SK-N-SH (cell line): ENCODE measurements around the gene ANKS1B. TPM values are rescaled to one million over a fixed set of nuclear protein-coding genes. Genes with fewer than 3 reads are reported as not detected.

ENCODE experiments used
- CTCF ChIA-PET: fragments of 300-600, 350-600 bp; formaldehyde crosslinking; extraction: SDS; loops from one replicate; lab custom pipeline; 2021; lab: Yijun Ruan, JAX
- POLR2A ChIA-PET: fragments of 350-600 bp; sonication (Branson Sonifier 250); formaldehyde crosslinking; extraction: SDS; loops from one replicate; lab custom pipeline; 2020; ENCODE audit warnings: antibody characterized with exemption, inconsistent platforms; lab: Yijun Ruan, JAX
- DNase-seq: peaks from one replicate; pipeline ENCODE4 v3.0.0; 2012
- H2AFZ ChIP-seq: fragments of 200-600 bp; sonication (generic); 2 replicates; pipeline ENCODE4 v1.8.1; 2016; ENCODE audit warnings: antibody characterized with exemption, mild to moderate bottlenecking, low read depth
- H3F3A ChIP-seq: fragments of 200-600 bp; sonication (generic); replicated peaks from 2 replicates; pipeline ENCODE3; 2016; ENCODE audit warnings: antibody characterized with exemption, mild to moderate bottlenecking; ENCODE audit not compliant: insufficient read depth
- H3K27ac ChIP-seq, 2 experiments: fragments of 200-500 bp in 1 of 2; fragments of 200-600 bp in 1 of 2; sonication (Bioruptor generic) in 1 of 2; sonication (generic), shearing (Covaris generic) in 1 of 2; 2 replicates each; pipeline versions ENCODE4 v1.5.1 to v1.6.1; 2014 to 2016; ENCODE audit warnings: low read depth in 2 of 2, inconsistent platforms in 1 of 2, low read length in 1 of 2, mild to moderate bottlenecking in 1 of 2, mixed read lengths in 1 of 2
- H3K27me3 ChIP-seq: fragments of 200-600 bp; sonication (generic), shearing (Covaris generic); 2 replicates; pipeline ENCODE4 v1.6.1; 2016; ENCODE audit warnings: mixed run types; ENCODE audit not compliant: insufficient read depth
- H3K36me3 ChIP-seq, 2 experiments: fragments of 200-500 bp in 1 of 2; fragments of 200-600 bp in 1 of 2; sonication (Bioruptor generic) in 1 of 2; sonication (generic) in 1 of 2; replicated peaks in 1 of 2; 2 replicates each; pipeline versions ENCODE3 to v1.5.1; 2014 to 2016; ENCODE audit warnings: low read length in 1 of 2, mild to moderate bottlenecking in 1 of 2; ENCODE audit not compliant: insufficient read depth in 2 of 2, control insufficient read depth in 1 of 2
- H3K4me1 ChIP-seq, 2 experiments: fragments of 200-500 bp in 1 of 2; fragments of 200-600 bp in 1 of 2; sonication (Bioruptor generic) in 1 of 2; sonication (generic), shearing (Covaris generic) in 1 of 2; 2 replicates each; pipeline versions ENCODE4 v1.5.1 to v1.6.1; 2014 to 2016; ENCODE audit warnings: low read depth in 1 of 2, low read length in 1 of 2, mixed run types in 1 of 2; ENCODE audit not compliant: insufficient read depth in 2 of 2, control insufficient read depth in 1 of 2
- H3K4me2 ChIP-seq: fragments of 200-600 bp; sonication (generic), shearing (Covaris generic); 2 replicates; pipeline ENCODE4 v1.6.1; 2017; ENCODE audit warnings: mixed run types
- H3K4me3 ChIP-seq, 2 experiments: fragments of 200-500 bp in 1 of 2; fragments of 200-600 bp in 1 of 2; sonication (Bioruptor generic) in 1 of 2; sonication (generic), shearing (Covaris generic) in 1 of 2; 2 replicates each; pipeline versions ENCODE4 v1.5.1 to v1.8.1; 2014 to 2016; ENCODE audit warnings: low read depth in 2 of 2, inconsistent platforms in 1 of 2, low read length in 1 of 2, mild to moderate bottlenecking in 1 of 2, mixed read lengths in 1 of 2, moderate library complexity in 1 of 2
- H3K79me2 ChIP-seq: fragments of 200-600 bp; sonication (generic); 2 replicates; pipeline ENCODE4 v1.8.1; 2017; ENCODE audit warnings: mild to moderate bottlenecking; ENCODE audit not compliant: insufficient read depth
- H3K9ac ChIP-seq: fragments of 200-600 bp; sonication (generic); 2 replicates; pipeline ENCODE4 v1.6.1; 2017; ENCODE audit warnings: mixed run types
- H3K9me2 ChIP-seq: fragments of 200-600 bp; sonication (generic); 2 replicates; pipeline ENCODE4 v1.6.1; 2017; ENCODE audit warnings: mixed run types
- H3K9me3 ChIP-seq: fragments of 200-600 bp; sonication (generic); 2 replicates; pipeline ENCODE4 v1.6.1; 2017; ENCODE audit warnings: mixed run types, mild to moderate bottlenecking, moderate library complexity
- H4K20me1 ChIP-seq: fragments of 200-600 bp; sonication (generic); 2 replicates; pipeline ENCODE4 v1.6.1; 2017; ENCODE audit warnings: mild to moderate bottlenecking, mixed run types; ENCODE audit not compliant: insufficient read depth
- CHD2 ChIP-seq: fragments of 150-350 bp; IDR thresholded peaks from 2 replicates; pipeline ENCODE4 v1.6.1; 2018; ENCODE audit warnings: low read length; ENCODE audit not compliant: partially characterized antibody
- EP300 ChIP-seq, 2 experiments: IDR thresholded peaks; 2 replicates each; pipeline versions ENCODE4 v1.4.0 to v1.6.1; 2012; ENCODE audit warnings: borderline replicate concordance in 1 of 2, low read depth in 1 of 2, low read length in 1 of 2
- EZH2phosphoT487 ChIP-seq: fragments of 200-600 bp; sonication (generic); IDR thresholded peaks from 2 replicates; pipeline ENCODE4 v1.6.1; 2017; ENCODE audit warnings: low read depth, mixed run types, mild to moderate bottlenecking, antibody characterized with exemption, moderate library complexity, borderline replicate concordance
- FOSL2 ChIP-seq: IDR thresholded peaks from 2 replicates; pipeline ENCODE4 v1.4.0; 2012; ENCODE audit warnings: low read depth, mild to moderate bottlenecking, moderate library complexity, borderline replicate concordance
- JUND ChIP-seq: IDR thresholded peaks from 2 replicates; pipeline ENCODE4 v1.4.0; 2012
- NFIC ChIP-seq: IDR thresholded peaks from 2 replicates; pipeline ENCODE4 v1.4.0; 2012; ENCODE audit warnings: borderline replicate concordance
- PBX3 ChIP-seq: IDR thresholded peaks from 2 replicates; pipeline ENCODE4; 2012
- RAD21 ChIP-seq: IDR thresholded peaks from 2 replicates; pipeline ENCODE4 v1.6.1; 2012; ENCODE audit warnings: mild to moderate bottlenecking, low read length
- RXRA ChIP-seq: IDR thresholded peaks from 2 replicates; pipeline ENCODE4 v1.4.0; 2012; ENCODE audit warnings: low read depth, mild to moderate bottlenecking, borderline replicate concordance
- USF1 ChIP-seq: IDR thresholded peaks from 2 replicates; pipeline ENCODE4 v1.4.0; 2012; ENCODE audit warnings: low read depth, borderline replicate concordance
- WGBS: methylation state at CpG from one replicate; pipeline ENCODE4 v1.1.6; 2017; ENCODE audit warnings: low lambda C conversion rate; 5-methylcytosine and 5-hydroxymethylcytosine counted together
- polyA plus RNA-seq, 3 experiments: library from polyadenylated mRNA; depleted of rRNA; stranded (reverse); fragments of >200 nt; gene quantifications; 2 replicates each; pipeline ENCODE4 v1.2.3, GENCODE V29; 2012
- TF ChIP-seq, protein P1 (sequence below): fragments of 150-350 bp; IDR thresholded peaks from 2 replicates; pipeline ENCODE4 v1.6.1; 2016; ENCODE audit warnings: mild to moderate bottlenecking, low read depth, low read length
- TF ChIP-seq, protein P2 (sequence below): fragments of 150-350 bp; IDR thresholded peaks from 2 replicates; pipeline ENCODE4 v1.6.1; 2017; ENCODE audit warnings: antibody characterized with exemption, low read length, low read depth, borderline replicate concordance

The ANKS1B gene
- polyA plus RNA-seq, 1 of the 3 experiments (the other 2 are of a cell fraction) = 1.8 TPM

DNA sequence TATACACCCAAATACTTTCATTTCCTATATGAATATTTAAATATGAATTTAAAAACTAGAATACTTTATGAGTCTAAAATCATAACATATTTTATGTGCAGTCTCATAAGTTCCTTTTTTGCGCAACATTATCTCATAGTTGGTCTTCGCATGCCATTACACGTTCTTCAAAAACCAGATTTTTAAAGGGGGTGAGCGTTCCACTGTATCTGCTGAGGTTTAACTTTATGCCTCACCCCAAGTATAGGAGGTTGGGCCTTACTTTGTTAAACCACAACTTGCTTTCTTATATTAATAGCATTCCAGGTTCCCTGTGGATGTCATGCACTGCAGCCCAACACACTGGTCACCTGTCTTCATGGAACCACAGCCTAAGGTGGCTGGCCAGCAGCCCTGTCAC lies 1221.1 kb downstream of the ANKS1B start:
- TF ChIP-seq JUND (no peak), RAD21 (no peak), USF1 (no peak), EZH2phosphoT487 (no peak), PBX3 (no peak), EP300 (IDR thresholded peaks at IDR 0.05; ENCODE audit: borderline replicate concordance in 1 of 2, low read depth in 1 of 2, low read length in 1 of 2) (no peak), RXRA (no peak), FOSL2 (no peak), NFIC (no peak), CHD2 (no peak)
- TF ChIP-seq, protein P1, sequence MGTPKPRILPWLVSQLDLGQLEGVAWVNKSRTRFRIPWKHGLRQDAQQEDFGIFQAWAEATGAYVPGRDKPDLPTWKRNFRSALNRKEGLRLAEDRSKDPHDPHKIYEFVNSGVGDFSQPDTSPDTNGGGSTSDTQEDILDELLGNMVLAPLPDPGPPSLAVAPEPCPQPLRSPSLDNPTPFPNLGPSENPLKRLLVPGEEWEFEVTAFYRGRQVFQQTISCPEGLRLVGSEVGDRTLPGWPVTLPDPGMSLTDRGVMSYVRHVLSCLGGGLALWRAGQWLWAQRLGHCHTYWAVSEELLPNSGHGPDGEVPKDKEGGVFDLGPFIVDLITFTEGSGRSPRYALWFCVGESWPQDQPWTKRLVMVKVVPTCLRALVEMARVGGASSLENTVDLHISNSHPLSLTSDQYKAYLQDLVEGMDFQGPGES = no peak
- TF ChIP-seq, protein P2, sequence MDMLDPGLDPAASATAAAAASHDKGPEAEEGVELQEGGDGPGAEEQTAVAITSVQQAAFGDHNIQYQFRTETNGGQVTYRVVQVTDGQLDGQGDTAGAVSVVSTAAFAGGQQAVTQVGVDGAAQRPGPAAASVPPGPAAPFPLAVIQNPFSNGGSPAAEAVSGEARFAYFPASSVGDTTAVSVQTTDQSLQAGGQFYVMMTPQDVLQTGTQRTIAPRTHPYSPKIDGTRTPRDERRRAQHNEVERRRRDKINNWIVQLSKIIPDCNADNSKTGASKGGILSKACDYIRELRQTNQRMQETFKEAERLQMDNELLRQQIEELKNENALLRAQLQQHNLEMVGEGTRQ = no peak
- TF ChIP-seq, all 33 proteins: peak for 0
- H3K4me1 ChIP-seq = no peaks in the 10 kb centered on the region
- H3K4me3 ChIP-seq = no peak overlapping the region
- POLR2A ChIA-PET = no interaction called here
- CTCF ChIA-PET = interaction anchor here (1.3 kb wide), 1 partner anchor 21 kb away, joined by 3 read pairs; no protein-coding TSS in a partner anchor
- 76% methylated on average over 4 of the region's 4 CpGs for WGBS
- H3F3A ChIP-seq = no peaks in the 10 kb centered on the region
- no peaks in the 10 kb centered on the region for H3K27me3 ChIP-seq
- no peaks in the 10 kb centered on the region for H3K79me2 ChIP-seq
- DNase-seq = no peak
- H3K4me2 ChIP-seq = no peak overlapping the region
- no peaks in the 10 kb centered on the region for H3K36me3 ChIP-seq
- H2AFZ ChIP-seq = no peak overlapping the region
- no peaks in the 10 kb centered on the region for H3K9me2 ChIP-seq
- no peaks in the 10 kb centered on the region for H3K9me3 ChIP-seq
- no peak overlapping the region for H3K9ac ChIP-seq
- no peaks in the 10 kb centered on the region for H4K20me1 ChIP-seq
- H3K27ac ChIP-seq = no peak overlapping the region

DNA sequence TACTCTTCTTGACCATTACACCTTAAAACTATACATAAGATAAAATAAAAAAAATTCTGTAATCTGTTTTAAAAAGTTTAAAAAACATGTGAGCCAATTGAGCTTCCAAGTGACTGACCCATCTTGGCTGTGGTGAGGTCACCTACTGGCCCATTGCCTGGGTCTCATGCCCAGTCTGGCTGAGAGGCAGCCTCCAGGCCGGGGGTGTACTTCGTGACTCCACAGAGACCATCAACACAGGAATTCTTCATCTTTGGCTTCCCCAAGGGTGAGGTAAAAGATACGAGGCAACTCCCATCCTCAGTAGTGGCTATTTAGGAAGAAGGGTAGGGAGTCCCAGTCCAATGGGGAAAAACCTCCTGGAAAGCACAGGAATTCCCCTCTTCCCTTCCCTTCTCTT lies 1226.4 kb downstream of the ANKS1B start:
- no peak for TF ChIP-seq RAD21
- Histone ChIP-seq H3K27ac (no peak overlapping the region), H3K4me1 (peaks cover 0 to 10% of the 10 kb centered on the region in 2 experiments; a peak in 1 of 4 replicates), H3K9me3 (no peaks in the 10 kb centered on the region), H3K9ac (no peak overlapping the region), H3K36me3 (no peaks in the 10 kb centered on the region), H4K20me1 (no peaks in the 10 kb centered on the region), H3K4me3 (no peak overlapping the region), H2AFZ (no peak overlapping the region), H3F3A (no peaks in the 10 kb centered on the region), H3K4me2 (no peak overlapping the region), H3K79me2 (no peaks in the 10 kb centered on the region), H3K27me3 (no peaks in the 10 kb centered on the region), H3K9me2 (no peaks in the 10 kb centered on the region)
- WGBS = 58% methylated on average over 3 of the region's 3 CpGs
- DNase-seq = no peak
- ChIA-PET CTCF (no interaction called here), POLR2A (no interaction called here)
